HepG2 (cell line): ENCODE data around the gene MRFAP1. TPM values are rescaled to one million over a fixed set of nuclear protein-coding genes. Genes with fewer than 3 reads are reported as not detected.

Source experiments
- ATAC-seq: fragments of 200-7000 bp; cut with Tn5 transposase; 3 replicates; pipeline ENCODE4 v1.9.1; 2020; ENCODE audit warnings: mild to moderate bottlenecking, moderate library complexity
- BruUV-seq: library from RNA; stranded (reverse); fragments of 400-500 nt; replicated peaks from 2 replicates; lab custom pipeline; 2021; lab: Mats Ljungman, UMichigan
- CTCF ChIA-PET: fragments of 300-600 bp; formaldehyde crosslinking; extraction: SDS; loops from one replicate; lab custom pipeline; 2021; ENCODE audit warnings: low total read pairs, inconsistent platforms, low intra/inter-chr PET ratio; lab: Yijun Ruan, JAX
- POLR2A ChIA-PET: fragments of 350-600 bp; sonication (Branson Sonifier 250); formaldehyde crosslinking; loops from one replicate; lab custom pipeline; 2020; ENCODE audit warnings: antibody characterized with exemption, inconsistent platforms; lab: Yijun Ruan, JAX
- DNase-seq: peaks from one replicate; pipeline ENCODE4 v3.0.0-alpha.2; 2015; ENCODE audit warnings: low spot score
- FAIRE-seq: peaks from 3 replicates; lab custom pipeline; 2011; peaks lifted over from hg19 to GRCh38; lab: Jason Lieb, UNC
- H2AFZ ChIP-seq: one replicate; pipeline ENCODE4 v1.6.1; 2011; ENCODE audit warnings: low read length, inconsistent platforms
- H3K27ac ChIP-seq: fragments of 300-600 bp; 3 replicates; pipeline ENCODE4 v1.8.0; 2011; ENCODE audit warnings: mixed run types, mild to moderate bottlenecking, mixed read lengths, low read length, inconsistent platforms; ENCODE audit not compliant: insufficient read depth; ENCODE audit errors: extremely low read length
- H3K27me3 ChIP-seq, 2 experiments: fragments of 200-600 bp in 1 of 2; 2 replicates in 1 of 2; 3 replicates in 1 of 2; pipeline versions ENCODE4 v1.6.0 to v1.8.0; 2011; ENCODE audit warnings: low read length in 2 of 2, mild to moderate bottlenecking in 2 of 2, moderate library complexity in 2 of 2, inconsistent platforms in 1 of 2; ENCODE audit not compliant: insufficient read depth in 2 of 2, control insufficient read depth in 1 of 2
- H3K36me3 ChIP-seq, 2 experiments: fragments of 200-600 bp in 1 of 2; replicated peaks in 1 of 2; 2 replicates in 1 of 2; 3 replicates in 1 of 2; pipeline versions ENCODE4 v1.5.1 to v1.8.0; 2011; ENCODE audit warnings: low read length in 2 of 2, inconsistent platforms in 1 of 2; ENCODE audit not compliant: insufficient read depth in 2 of 2, control insufficient read depth in 1 of 2
- H3K4me1 ChIP-seq: 2 replicates; pipeline ENCODE4 v1.5.1; 2012; ENCODE audit warnings: low read length, inconsistent platforms; ENCODE audit not compliant: insufficient read depth
- H3K4me2 ChIP-seq: 2 replicates; pipeline ENCODE4 v1.6.0; 2011; ENCODE audit warnings: low read depth, low read length, inconsistent platforms
- H3K4me3 ChIP-seq, 3 experiments: fragments of 200-600 bp in 1 of 3; sonication (generic), shearing (Covaris generic) in 1 of 3; replicated peaks in 1 of 3; 2 replicates each; pipeline ENCODE4 v1.5.1; 2011 to 2016; ENCODE audit warnings: low read length in 3 of 3, inconsistent platforms in 2 of 3, low read depth in 2 of 3, mild to moderate bottlenecking in 2 of 3, control low read depth in 1 of 3, mixed read lengths in 1 of 3; ENCODE audit not compliant: insufficient read depth in 1 of 3
- H3K79me2 ChIP-seq: one replicate; pipeline ENCODE4 v1.6.1; 2011; ENCODE audit warnings: low read length, inconsistent platforms; ENCODE audit not compliant: insufficient read depth
- H3K9ac ChIP-seq: 2 replicates; pipeline ENCODE4 v1.6.0; 2011; ENCODE audit warnings: mild to moderate bottlenecking, low read depth, low read length, inconsistent platforms; ENCODE audit not compliant: insufficient read depth
- H3K9me3 ChIP-seq: 2 replicates; pipeline ENCODE4 v1.5.1; 2012; ENCODE audit warnings: mild to moderate bottlenecking, low read length
- H4K20me1 ChIP-seq: 2 replicates; pipeline ENCODE4 v1.6.0; 2011; ENCODE audit warnings: inconsistent platforms, mild to moderate bottlenecking, low read length, moderate library complexity; ENCODE audit not compliant: insufficient read depth
- ATF2 ChIP-seq: sonication (generic); formaldehyde crosslinking; IDR thresholded peaks from 2 replicates; pipeline ENCODE4 v1.4.0; 2020; ENCODE audit warnings: missing genetic modification reagents
- GTF2F1 ChIP-seq: fragments of 150-350 bp; IDR thresholded peaks from 2 replicates; pipeline ENCODE4 v1.6.1; 2014; ENCODE audit warnings: low read length
- HDAC2 ChIP-seq: sonication (generic); formaldehyde crosslinking; IDR thresholded peaks from 2 replicates; pipeline ENCODE4 v1.4.0; 2020; ENCODE audit warnings: missing genetic modification reagents
- IRX3 ChIP-seq: sonication (generic); formaldehyde crosslinking; IDR thresholded peaks from 2 replicates; pipeline ENCODE4 v1.8.1; 2023; ENCODE audit warnings: mild to moderate bottlenecking, low read depth, missing genetic modification reagents, borderline replicate concordance
- PAWR ChIP-seq: sonication (generic); formaldehyde crosslinking; IDR thresholded peaks from 2 replicates; pipeline ENCODE4 v1.4.0; 2020; ENCODE audit warnings: missing genetic modification reagents, mild to moderate bottlenecking, borderline replicate concordance
- ZBTB26 ChIP-seq: IDR thresholded peaks from 2 replicates; pipeline ENCODE4 v1.6.1; 2016; ENCODE audit warnings: missing compliant biosample characterization, missing genetic modification reagents, borderline replicate concordance
- ZFP37 ChIP-seq: sonication (generic); formaldehyde crosslinking; IDR thresholded peaks from 2 replicates; pipeline ENCODE4 v1.4.0; 2020; ENCODE audit warnings: missing genetic modification reagents, borderline replicate concordance
- ZNF160 ChIP-seq: sonication (generic); formaldehyde crosslinking; IDR thresholded peaks from 2 replicates; pipeline ENCODE4 v1.8.0; 2022; ENCODE audit warnings: mild to moderate bottlenecking, inconsistent platforms, missing genetic modification reagents
- ZNF260 ChIP-seq: sonication (generic); formaldehyde crosslinking; IDR thresholded peaks from 2 replicates; pipeline ENCODE4 v1.4.0; 2020; ENCODE audit warnings: missing genetic modification reagents, low read depth, mild to moderate bottlenecking, borderline replicate concordance
- ZNF275 ChIP-seq: sonication (generic); formaldehyde crosslinking; IDR thresholded peaks from 2 replicates; pipeline ENCODE4 v1.8.0; 2022; ENCODE audit warnings: missing genetic modification reagents, mild to moderate bottlenecking, inconsistent platforms, borderline replicate concordance
- ZXDC ChIP-seq: sonication (generic); formaldehyde crosslinking; IDR thresholded peaks from 2 replicates; pipeline ENCODE4 v1.5.0; 2020; ENCODE audit warnings: mild to moderate bottlenecking, missing genetic modification reagents
- WGBS: methylation state at CpG from one replicate; pipeline ENCODE4 v1.1.6; 2017; ENCODE audit warnings: low lambda C conversion rate; 5-methylcytosine and 5-hydroxymethylcytosine counted together
- in situ Hi-C: cut with HindIII; loops from 2 replicates; pipeline ENCODE4 v1.10.0; 2017; ENCODE audit warnings: low pct_unique_long_range_greater_than_20kb; ENCODE audit not compliant: extremely low pct_ligation_motif_present
- intact Hi-C: fragments of 100-400 bp; cut with micrococcal nuclease; formaldehyde crosslinking; loops from one replicate; pipeline ENCODE4 v1.10.0; 2022; ENCODE audit not compliant: unreplicated experiment
- polyA plus RNA-seq, 8 experiments: library from polyadenylated mRNA; depleted of rRNA in 3 of 8; stranded (reverse) in 7 of 8; unstranded in 1 of 8; fragments of >200 nt; fragmentation: Illumina TruSeq in 4 of 8; extraction: Trizol in 4 of 8; gene quantifications; 2 replicates each; pipeline versions ENCODE4 v1.2.1 to v1.2.3, GENCODE V29; 2011 to 2016; ENCODE audit warnings: low read depth in 4 of 8, missing spikeins in 1 of 8, mixed read lengths in 1 of 8; ENCODE audit not compliant: insufficient read depth in 1 of 8
- total RNA-seq, 5 experiments: library from RNA; depleted of rRNA; stranded (reverse); fragments of >200 nt; fragmentation: Illumina TruSeq; extraction: Trizol; gene quantifications; 2 replicates each; pipeline ENCODE4 v1.2.3, GENCODE V29; 2016; ENCODE audit warnings: low read depth in 1 of 5

Gene MRFAP1
- total and polyA plus RNA-seq, 2 of the 13 experiments (the other 11 are each of a cell fraction or from before 2014, with no cell fraction given), result 112 to 158 TPM

GRCh38 chr4:6633091-6633906, 7.2 kb upstream of the MRFAP1 start:
- H3K9me3 ChIP-seq, result no peaks in the 10 kb centered on the region
- intact Hi-C loops (no loop called here), in situ Hi-C loops (no loop called here)
- no peaks in the 10 kb centered on the region for H3K79me2 ChIP-seq
- ATAC-seq, result peak; percentile 99
- BruUV-seq, result no TSS peak
- WGBS, result 4% methylated on average over 6 of the region's 10 CpGs
- peak; percentile 82 for DNase-seq
- H3K9ac ChIP-seq, result peak overlapping the region; percentile 67
- POLR2A ChIA-PET, result interaction anchor here (0.8 to 2.0 kb wide), 13 partner anchors 9 to 266 kb away, joined by 3 to 15 read pairs (median 4); partner anchors contain the start of gene MAN2B2
- peak; percentile 84 for FAIRE-seq
- H3K27ac ChIP-seq, result peak overlapping the region; percentile 83
- peak overlapping the region; percentile 84 for H3K4me2 ChIP-seq
- H2AFZ ChIP-seq, result no peak overlapping the region
- H3K27me3 ChIP-seq, result no peaks in the 10 kb centered on the region
- peak overlapping the region; percentile 20 to 65 (median 49); a peak in 5 of 6 replicates for H3K4me3 ChIP-seq
- H3K36me3 ChIP-seq, result no peaks in the 10 kb centered on the region
- CTCF ChIA-PET, result no interaction called here
- peaks cover 28% of the 10 kb centered on the region for H3K4me1 ChIP-seq
- no peaks in the 10 kb centered on the region for H4K20me1 ChIP-seq
- TF ChIP-seq GTF2F1, result no peak
- no peak for TF ChIP-seq ZNF275
- TF ChIP-seq PAWR (CRISPR knock-in tag), result no peak
- TF ChIP-seq ATF2 (CRISPR knock-in tag), result no peak
- no peak for TF ChIP-seq ZBTB26 (CRISPR knock-in tag)
- no peak for TF ChIP-seq ZFP37
- no peak for TF ChIP-seq ZXDC
- no peak for TF ChIP-seq IRX3
- TF ChIP-seq HDAC2 (CRISPR knock-in tag), result no peak
- TF ChIP-seq ZNF260 (CRISPR knock-in tag), result no peak
- TF ChIP-seq ZNF160 (CRISPR knock-in tag), result no peak
